Parathyroid adenoma (tissue), 2 donors: ENCODE results near the gene GALR3.
A peak's percentile ranks its signal among the peaks of the same experiment; 100 is the strongest.

Source experiments
- H2AFZ ChIP-seq: fragments of 300-600 bp; sonication (generic); one replicate; pipeline ENCODE4 v1.7.0; 2017; ENCODE audit warnings: antibody characterized with exemption, mild to moderate bottlenecking
- H3K27ac ChIP-seq: fragments of 300-600 bp; sonication (generic); one replicate; pipeline ENCODE4 v1.7.0; 2017
- H3K27me3 ChIP-seq: fragments of 300-600 bp; sonication (generic); one replicate; pipeline ENCODE4 v1.7.0; 2017; ENCODE audit warnings: low read length; ENCODE audit not compliant: control insufficient read depth, insufficient read depth
- H3K36me3 ChIP-seq: fragments of 300-600 bp; sonication (generic); one replicate; pipeline ENCODE4 v1.7.0; 2017; ENCODE audit warnings: low read length; ENCODE audit not compliant: control insufficient read depth, insufficient read depth
- H3K4me1 ChIP-seq: fragments of 300-600 bp; sonication (generic); one replicate; pipeline ENCODE4 v1.7.0; 2017; ENCODE audit warnings: control low read depth
- H3K4me2 ChIP-seq: fragments of 300-600 bp; sonication (generic); one replicate; pipeline ENCODE4 v1.7.0; 2017; ENCODE audit warnings: low read length
- H3K4me3 ChIP-seq: fragments of 300-600 bp; sonication (generic); one replicate; pipeline ENCODE4 v1.7.0; 2017; ENCODE audit warnings: low read depth, low read length
- H3K79me2 ChIP-seq: fragments of 300-600 bp; sonication (generic); one replicate; pipeline ENCODE4 v1.7.0; 2017; ENCODE audit warnings: control low read depth
- H3K9ac ChIP-seq: fragments of 300-600 bp; sonication (generic); one replicate; pipeline ENCODE4 v1.7.0; 2017; ENCODE audit warnings: mild to moderate bottlenecking
- H3K9me3 ChIP-seq: fragments of 300-600 bp; sonication (generic); one replicate; pipeline ENCODE4 v1.7.0; 2017; ENCODE audit warnings: low read length; ENCODE audit not compliant: control insufficient read depth
- CTCF ChIP-seq: fragments of 300-600 bp; sonication (generic); IDR thresholded peaks from one replicate; pipeline ENCODE4 v1.7.0; 2017; ENCODE audit warnings: antibody characterized with exemption, mild to moderate bottlenecking
- donor health status: primary hyperparathyroidism.

GALR3 gene

GRCh38 chr22:37831472-37831871 is 8.3 kb downstream of the GALR3 start:
- no peaks in the 10 kb centered on the region for H3K4me1 ChIP-seq
- no peak overlapping the region for H3K4me3 ChIP-seq
- no peaks in the 10 kb centered on the region for H3K9me3 ChIP-seq
- no peak overlapping the region for H3K27ac ChIP-seq
- H3K27me3 ChIP-seq, result no peaks in the 10 kb centered on the region
- no peak overlapping the region for H2AFZ ChIP-seq
- no peak for TF ChIP-seq CTCF
- H3K36me3 ChIP-seq, result no peaks in the 10 kb centered on the region
- no peaks in the 10 kb centered on the region for H3K79me2 ChIP-seq
- no peak overlapping the region for H3K4me2 ChIP-seq
- no peak overlapping the region for H3K9ac ChIP-seq

GRCh38 chr22:37832022-37832857 is 9.1 kb downstream of the GALR3 start:
- Histone ChIP-seq H3K27ac (no peak overlapping the region), H3K36me3 (no peaks in the 10 kb centered on the region)

GRCh38 chr22:37842015-37842793 is 19.0 kb downstream of the GALR3 start:
- Histone ChIP-seq H3K4me1 (no peaks in the 10 kb centered on the region), H3K4me3 (no peak overlapping the region), H3K79me2 (peaks cover 8% of the 10 kb centered on the region), H3K9ac (no peak overlapping the region), H3K36me3 (no peaks in the 10 kb centered on the region), H3K9me3 (no peaks in the 10 kb centered on the region), H3K4me2 (no peak overlapping the region), H3K27me3 (no peaks in the 10 kb centered on the region), H2AFZ (no peak overlapping the region), H3K27ac (no peak overlapping the region)
- TF ChIP-seq CTCF, result no peak

More at GRCh38 chr22:37832022-37832857, 9.1 kb downstream of the GALR3 start:
- H3K4me2 ChIP-seq, result no peak overlapping the region
- H3K79me2 ChIP-seq, result no peaks in the 10 kb centered on the region
- H3K4me3 ChIP-seq, result no peak overlapping the region
- H3K4me1 ChIP-seq, result no peaks in the 10 kb centered on the region
- no peak overlapping the region for H2AFZ ChIP-seq
- no peak overlapping the region for H3K9ac ChIP-seq
- no peak for TF ChIP-seq CTCF
- no peaks in the 10 kb centered on the region for H3K9me3 ChIP-seq
- H3K27me3 ChIP-seq, result no peaks in the 10 kb centered on the region

GRCh38 chr22:37843741-37844089 is 20.5 kb downstream of the GALR3 start:
- peak overlapping the region; percentile 70 for H3K4me3 ChIP-seq
- TF ChIP-seq CTCF, result no peak
- peak overlapping the region; percentile 79 for H2AFZ ChIP-seq
- H3K9ac ChIP-seq, result no peak overlapping the region
- peak overlapping the region; percentile 91 for H3K4me2 ChIP-seq
- H3K36me3 ChIP-seq, result no peaks in the 10 kb centered on the region
- H3K27me3 ChIP-seq, result no peaks in the 10 kb centered on the region
- H3K79me2 ChIP-seq, result peaks cover 8% of the 10 kb centered on the region
- no peaks in the 10 kb centered on the region for H3K4me1 ChIP-seq
- H3K27ac ChIP-seq, result peak overlapping the region; percentile 80
- no peaks in the 10 kb centered on the region for H3K9me3 ChIP-seq
